Measurements from ENCODE around the gene FAM131C. TPM values are rescaled to one million over a fixed set of nuclear protein-coding genes. Genes with fewer than 3 reads are reported as not detected.
A peak's percentile ranks its signal among the peaks of the same experiment; 100 is the strongest.

The FAM131C gene
- total RNA-seq, 1 donor, result 0.36 TPM

GRCh38 chr1:16115468-16115983, 42.1 kb upstream of the FAM131C start:
- Histone ChIP-seq H3K4me2 (ENCODE audit: insufficient read depth, low read length) (no peak overlapping the region), H4K20me1 (ENCODE audit: insufficient read depth, low read length) (no peaks in the 10 kb centered on the region), H3K79me2 (ENCODE audit: insufficient read depth, low read length) (no peaks in the 10 kb centered on the region), H2AFZ (ENCODE audit: low read length) (no peak overlapping the region), H3K9me3 (ENCODE audit: low read depth, low read length) (no peaks in the 10 kb centered on the region), H3K27me3 (ENCODE audit: insufficient read depth, low read length) (no peaks in the 10 kb centered on the region), H3K4me3 (ENCODE audit: insufficient read depth, low read length) (no peak overlapping the region), H3K4me1 (ENCODE audit: insufficient read depth, low read length) (peaks cover 39% of the 10 kb centered on the region), H3K36me3 (ENCODE audit: insufficient read depth, low read length) (no peaks in the 10 kb centered on the region), H3K27ac (ENCODE audit: low read depth, low read length) (no peak overlapping the region)
- no peak for TF ChIP-seq CTCF (IDR thresholded peaks at IDR 0.05; ENCODE audit: extremely low read depth, low read depth, low read length)
- peak; percentile 46 for DNase-seq (ENCODE audit: insufficient read length, low spot score, missing footprints)

GRCh38 chr1:16114527-16115467, 41.3 kb upstream of the FAM131C start:
- H3K4me1 ChIP-seq (ENCODE audit: insufficient read depth, low read length), result peaks cover 39% of the 10 kb centered on the region
- no peaks in the 10 kb centered on the region for H3K79me2 ChIP-seq (ENCODE audit: insufficient read depth, low read length)
- no peak overlapping the region for H3K4me2 ChIP-seq (ENCODE audit: insufficient read depth, low read length)
- no peak overlapping the region for H3K4me3 ChIP-seq (ENCODE audit: insufficient read depth, low read length)
- no peaks in the 10 kb centered on the region for H3K9me3 ChIP-seq (ENCODE audit: low read depth, low read length)
- H2AFZ ChIP-seq (ENCODE audit: low read length), result no peak overlapping the region
- H3K27me3 ChIP-seq (ENCODE audit: insufficient read depth, low read length), result no peaks in the 10 kb centered on the region
- H3K36me3 ChIP-seq (ENCODE audit: insufficient read depth, low read length), result no peaks in the 10 kb centered on the region
- peak; percentile 39 for DNase-seq (ENCODE audit: insufficient read length, low spot score, missing footprints)
- no peaks in the 10 kb centered on the region for H4K20me1 ChIP-seq (ENCODE audit: insufficient read depth, low read length)
- no peak overlapping the region for H3K27ac ChIP-seq (ENCODE audit: low read depth, low read length)
- TF ChIP-seq CTCF (IDR thresholded peaks at IDR 0.05; ENCODE audit: extremely low read depth, low read depth, low read length), result no peak

GRCh38 chr1:16112596-16113555, 39.4 kb upstream of the FAM131C start:
- peak overlapping the region; percentile 57 for H3K27ac ChIP-seq (ENCODE audit: low read depth, low read length)
- no peak for TF ChIP-seq CTCF (IDR thresholded peaks at IDR 0.05; ENCODE audit: extremely low read depth, low read depth, low read length)
- H2AFZ ChIP-seq (ENCODE audit: low read length), result no peak overlapping the region
- H3K79me2 ChIP-seq (ENCODE audit: insufficient read depth, low read length), result no peaks in the 10 kb centered on the region
- H3K4me2 ChIP-seq (ENCODE audit: insufficient read depth, low read length), result peak overlapping the region; percentile 37
- no peaks in the 10 kb centered on the region for H3K9me3 ChIP-seq (ENCODE audit: low read depth, low read length)
- no peaks in the 10 kb centered on the region for H3K36me3 ChIP-seq (ENCODE audit: insufficient read depth, low read length)
- DNase-seq (ENCODE audit: insufficient read length, low spot score, missing footprints), result peak; percentile 87
- no peak overlapping the region for H3K4me3 ChIP-seq (ENCODE audit: insufficient read depth, low read length)
- no peaks in the 10 kb centered on the region for H4K20me1 ChIP-seq (ENCODE audit: insufficient read depth, low read length)
- H3K27me3 ChIP-seq (ENCODE audit: insufficient read depth, low read length), result no peaks in the 10 kb centered on the region
- peaks cover 39% of the 10 kb centered on the region for H3K4me1 ChIP-seq (ENCODE audit: insufficient read depth, low read length)

Data from osteoblast (primary cell).